Small intestine (tissue), 7 donors: ENCODE measurements around the gene EXOSC7. TPM values are rescaled to one million over a fixed set of nuclear protein-coding genes. Genes with fewer than 3 reads are reported as not detected.

Experiments
- DNase-seq, 2 donors: peaks; one replicate each; pipeline versions ENCODE4 v3.0.0 to v3.0.0-alpha.2; 2013
- FAIRE-seq: peaks from 2 replicates; lab custom pipeline; 2012; peaks lifted over from hg19 to GRCh38; lab: Jason Lieb, UNC
- H3K27ac ChIP-seq, 3 donors: one replicate each; pipeline ENCODE4 v1.5.1; 2013; ENCODE audit warnings: low read length in 2 of 3, mild to moderate bottlenecking in 2 of 3, control low read depth in 1 of 3, inconsistent platforms in 1 of 3, low read depth in 1 of 3, moderate library complexity in 1 of 3
- H3K27me3 ChIP-seq, 3 donors: one replicate each; pipeline ENCODE4 v1.6.1; 2013; ENCODE audit warnings: low read length in 3 of 3, inconsistent platforms in 1 of 3; ENCODE audit not compliant: control insufficient read depth in 3 of 3, insufficient read depth in 3 of 3
- H3K36me3 ChIP-seq, 3 donors: one replicate each; pipeline ENCODE4 v1.6.1; 2013; ENCODE audit warnings: low read length in 3 of 3, inconsistent platforms in 1 of 3, low read depth in 1 of 3, mild to moderate bottlenecking in 1 of 3, moderate library complexity in 1 of 3; ENCODE audit not compliant: control insufficient read depth in 3 of 3, insufficient read depth in 2 of 3
- H3K4me1 ChIP-seq, 3 donors: one replicate each; pipeline ENCODE4 v1.6.1; 2013; ENCODE audit warnings: low read length in 2 of 3, inconsistent platforms in 1 of 3, low read depth in 1 of 3, mild to moderate bottlenecking in 1 of 3, moderate library complexity in 1 of 3; ENCODE audit not compliant: control insufficient read depth in 3 of 3, insufficient read depth in 2 of 3
- H3K4me3 ChIP-seq, 3 donors: one replicate each; pipeline ENCODE4 v1.5.1; 2013; ENCODE audit warnings: low read length in 3 of 3, control low read depth in 1 of 3, inconsistent platforms in 1 of 3, low read depth in 1 of 3, mild to moderate bottlenecking in 1 of 3, moderate library complexity in 1 of 3
- H3K9me3 ChIP-seq, 2 donors: one replicate each; pipeline ENCODE4 v1.6.1; 2013; ENCODE audit warnings: low read depth in 1 of 2, low read length in 1 of 2; ENCODE audit not compliant: control insufficient read depth in 2 of 2, insufficient read depth in 1 of 2
- WGBS, 3 donors: extraction: QIAGEN DNeasy Blood & Tissue Kit; methylation state at CpG; one replicate each; pipeline ENCODE4 v1.1.7; 2013; 5-methylcytosine and 5-hydroxymethylcytosine counted together
- polyA plus RNA-seq, 4 donors: library from polyadenylated mRNA; stranded (reverse) in 3 of 4; unstranded in 1 of 4; fragments of 200-250 nt in 3 of 4; fragments of 120-200 nt in 1 of 4; gene quantifications; one replicate each; pipeline versions ENCODE4 v1.2.1 to v1.2.3, GENCODE V29; 2013
- donor health status: healthy with polysubstance abuse.
- donor health status: control.
- donor health status: control.
- donor health status: Bipolar disorder and iron deficiency.
- donor health status: healthy.

Gene EXOSC7
- polyA plus RNA-seq, 4 donors, result 21.9 to 39.4 (median 30.4) TPM

DNA sequence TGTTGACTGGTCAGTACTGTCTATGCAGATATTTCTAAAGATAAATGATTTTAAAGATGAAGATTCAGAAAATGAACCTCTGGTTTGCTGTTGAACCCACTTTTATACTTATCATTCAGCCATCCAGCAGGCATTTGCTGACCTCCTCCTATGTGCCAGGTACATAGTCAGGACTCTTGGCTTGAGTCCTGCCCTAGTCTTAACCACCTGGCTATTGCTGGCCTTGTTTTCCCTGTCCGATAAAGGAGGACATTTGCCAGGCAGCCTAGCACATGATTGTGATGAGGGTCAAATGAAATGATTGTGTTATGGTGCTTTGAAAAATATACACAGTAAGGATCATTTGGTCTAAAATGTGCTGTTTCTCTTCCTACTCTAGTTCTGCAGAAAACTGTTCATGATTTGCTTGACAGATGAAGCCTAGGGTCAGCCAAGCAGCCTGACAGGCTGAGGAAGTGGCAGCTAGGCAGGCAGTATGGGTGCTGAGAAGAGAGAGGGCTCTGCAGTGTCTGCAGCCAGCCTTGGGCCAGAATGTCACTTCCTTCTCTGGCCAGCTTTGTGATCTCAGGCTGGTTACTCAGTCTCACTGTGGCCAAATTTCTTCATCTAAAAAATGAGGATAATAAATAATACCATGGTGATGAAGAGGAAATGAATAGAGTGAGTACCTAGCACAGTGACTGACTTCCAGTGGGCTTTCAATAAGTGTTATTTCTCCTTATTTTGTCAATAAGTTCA, 13.8 kb downstream of the EXOSC7 start:
- Histone ChIP-seq H3K27me3 (no peaks in the 10 kb centered on the region), H3K9me3 (no peaks in the 10 kb centered on the region), H3K4me3 (no peak overlapping the region), H3K27ac (no peak overlapping the region), H3K4me1 (peaks cover 0 to 18% (median 11%) of the 10 kb centered on the region in 3 donors), H3K36me3 (peaks cover 0 to 38% (median 6%) of the 10 kb centered on the region in 3 donors)
- FAIRE-seq (no peak), DNase-seq (no peak)
- WGBS, 3 donors, result 92 to 100% (median 100%) methylated on average over 1 of the region's 1 CpG

DNA sequence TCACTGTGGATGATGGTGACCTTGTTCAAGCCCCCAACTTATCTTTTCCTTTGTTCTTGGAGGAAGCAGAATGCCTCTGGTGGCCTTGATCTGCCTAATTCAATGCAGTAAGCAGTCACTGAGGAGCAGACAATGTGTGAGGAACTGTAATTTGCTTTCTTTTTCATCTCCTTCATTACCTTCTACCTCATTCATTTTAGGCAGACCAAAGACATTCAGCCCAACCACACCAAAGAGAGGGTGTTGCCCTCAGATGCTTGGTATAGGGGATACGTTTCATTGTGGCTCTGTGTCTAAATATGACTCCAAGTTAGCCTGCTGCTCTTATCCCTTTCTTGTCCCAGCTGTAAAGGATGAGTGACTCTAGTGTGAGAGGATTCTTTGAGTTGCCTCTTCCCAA, 15.3 kb downstream of the EXOSC7 start:
- Histone ChIP-seq H3K27ac (no peak overlapping the region), H3K36me3 (peaks cover 0 to 36% (median 6%) of the 10 kb centered on the region in 3 donors), H3K4me1 (peaks cover 2 to 34% (median 11%) of the 10 kb centered on the region in 3 donors), H3K4me3 (no peak overlapping the region), H3K9me3 (no peaks in the 10 kb centered on the region), H3K27me3 (no peaks in the 10 kb centered on the region)
- no peak for FAIRE-seq
- 81 to 100% (median 90%) methylated on average over 1 of the region's 1 CpG for WGBS, 3 donors
- no peak for DNase-seq

DNA sequence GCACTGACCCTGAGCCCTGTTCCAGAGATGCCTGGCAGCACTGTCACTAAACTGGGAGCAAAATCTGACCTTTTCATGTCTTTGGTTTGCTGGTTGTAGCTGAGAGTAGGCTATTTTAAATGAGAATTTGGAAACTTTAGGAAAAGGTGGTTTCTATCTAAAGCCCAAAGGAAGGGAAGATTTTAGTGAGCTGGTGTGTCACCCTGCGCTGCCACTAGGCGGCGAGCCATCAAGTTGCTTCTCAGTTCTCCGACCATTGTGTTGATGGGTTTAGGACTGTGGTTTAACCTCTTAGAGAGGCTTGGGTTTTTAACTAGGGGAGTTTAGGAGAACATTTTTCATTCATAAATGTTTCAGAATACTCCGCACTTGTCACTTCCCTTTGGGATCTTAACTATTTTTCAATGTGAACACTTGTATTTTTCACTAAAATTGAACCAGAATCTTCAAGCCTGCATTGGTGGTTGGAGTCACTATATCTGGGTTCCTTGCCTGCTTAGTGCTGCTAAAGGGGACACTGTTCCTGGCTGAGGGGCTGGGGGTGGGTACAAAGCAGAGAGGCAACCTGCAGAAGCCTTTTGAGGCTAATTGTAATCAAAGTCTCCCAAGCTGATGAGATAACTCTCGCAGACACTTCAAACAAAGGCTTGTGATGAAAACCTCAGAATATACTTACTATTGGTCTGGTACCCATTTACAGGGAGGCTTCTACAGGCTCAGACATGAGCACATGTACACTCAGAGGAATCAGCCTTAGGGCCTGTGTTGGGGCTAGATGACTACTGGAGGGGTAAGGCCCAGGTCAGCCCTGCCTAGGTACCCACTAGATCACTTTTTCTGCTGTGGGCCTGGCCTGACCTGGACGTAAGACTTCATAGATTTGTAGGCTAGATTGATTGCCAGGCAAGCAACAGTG, 16.8 kb downstream of the EXOSC7 start:
- peaks cover 0 to 42% (median 6%) of the 10 kb centered on the region in 3 donors for H3K36me3 ChIP-seq
- peak overlapping the region in 1 of 3 donors; percentile 43 for H3K27ac ChIP-seq
- H3K27me3 ChIP-seq, result no peaks in the 10 kb centered on the region
- DNase-seq (peak in 1 of 2 donors; percentile 39), FAIRE-seq (no peak)
- no peaks in the 10 kb centered on the region for H3K9me3 ChIP-seq
- peaks cover 2 to 46% (median 11%) of the 10 kb centered on the region in 3 donors for H3K4me1 ChIP-seq
- 67 to 85% (median 73%) methylated on average over 7 of the region's 7 CpGs for WGBS, 3 donors
- no peak overlapping the region for H3K4me3 ChIP-seq

DNA sequence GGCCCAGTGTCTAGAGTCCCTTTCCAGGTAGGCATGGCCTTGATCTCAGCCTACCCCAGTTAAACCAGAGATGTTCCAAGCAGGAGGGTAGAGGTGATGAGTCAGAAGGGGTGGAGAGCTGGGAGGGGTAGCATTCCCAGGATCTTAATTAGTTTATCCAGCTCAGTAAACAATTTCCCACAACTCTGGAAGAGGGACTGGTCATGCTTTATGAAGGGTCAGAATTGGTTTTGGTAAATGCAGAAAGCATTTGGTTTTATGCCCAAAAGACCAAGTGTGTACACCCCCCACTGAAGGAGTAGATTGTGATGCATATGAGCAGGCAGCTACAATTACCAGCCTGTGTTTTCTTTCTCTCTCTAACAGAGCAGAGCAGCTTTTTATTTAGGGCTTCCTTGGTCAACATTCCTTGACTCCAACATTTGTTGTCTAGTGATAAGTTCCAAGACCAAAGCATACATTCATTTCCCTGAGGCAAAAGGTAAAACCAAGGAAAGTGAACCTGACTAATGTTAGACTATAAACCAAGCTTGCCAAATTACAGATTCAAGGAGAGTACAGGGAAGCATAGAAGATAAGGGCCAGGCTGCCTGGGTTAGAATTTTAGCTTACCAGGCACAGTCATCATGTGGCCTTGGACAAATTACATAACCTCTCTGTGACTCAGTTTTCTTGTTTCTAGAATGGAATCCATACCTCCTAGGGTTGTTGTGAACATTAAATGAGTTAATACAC, 17.6 kb downstream of the EXOSC7 start:
- FAIRE-seq (no peak), DNase-seq (peak; percentile 16 to 29)
- no peak overlapping the region for H3K4me3 ChIP-seq
- no peaks in the 10 kb centered on the region for H3K27me3 ChIP-seq
- H3K27ac ChIP-seq, result peak overlapping the region in 2 of 3 donors; percentile 6 to 43
- peaks cover 2 to 46% (median 11%) of the 10 kb centered on the region in 3 donors for H3K4me1 ChIP-seq
- peaks cover 0 to 47% (median 6%) of the 10 kb centered on the region in 3 donors for H3K36me3 ChIP-seq
- H3K9me3 ChIP-seq, result no peaks in the 10 kb centered on the region

DNA sequence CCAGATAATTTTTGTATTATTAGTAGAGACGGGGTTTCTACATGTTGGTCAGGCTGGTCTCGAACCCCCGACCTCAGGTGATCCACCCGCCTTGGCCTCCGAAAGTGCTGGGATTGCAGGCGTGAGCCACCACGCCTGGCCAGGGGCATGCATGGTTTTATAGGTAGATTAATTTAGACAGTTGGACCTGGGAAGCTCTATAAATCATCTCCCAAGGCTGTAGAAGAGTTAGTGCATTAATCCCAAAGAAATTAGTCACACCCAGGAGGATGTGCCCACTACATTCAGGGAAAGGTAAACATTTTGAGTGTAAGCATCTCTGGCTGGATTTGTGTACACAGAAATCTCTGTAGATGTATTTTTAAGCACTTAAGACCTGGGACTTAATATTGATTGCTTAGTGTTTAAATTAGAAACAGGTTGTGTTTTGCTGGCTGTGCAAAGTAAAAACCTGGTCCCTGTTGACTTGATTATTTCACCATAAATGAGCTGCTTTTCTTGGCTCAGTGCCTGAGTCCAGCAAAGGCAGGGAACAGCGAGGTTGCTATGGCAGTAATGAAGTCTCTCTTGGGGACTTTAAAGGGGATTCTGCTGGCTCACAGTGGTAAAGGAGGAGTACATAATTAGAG, 19.2 kb downstream of the EXOSC7 start:
- Histone ChIP-seq H3K36me3 (peaks cover 0 to 36% (median 4%) of the 10 kb centered on the region in 3 donors), H3K4me3 (no peak overlapping the region), H3K27me3 (no peaks in the 10 kb centered on the region), H3K27ac (peak overlapping the region in 1 of 3 donors; percentile 86), H3K9me3 (no peaks in the 10 kb centered on the region), H3K4me1 (peaks cover 2 to 46% (median 11%) of the 10 kb centered on the region in 3 donors)
- 52 to 69% (median 56%) methylated on average over 8 of the region's 8 CpGs for WGBS, 3 donors
- peak in 1 of 2 donors; percentile 56 for DNase-seq
- no peak for FAIRE-seq

DNA sequence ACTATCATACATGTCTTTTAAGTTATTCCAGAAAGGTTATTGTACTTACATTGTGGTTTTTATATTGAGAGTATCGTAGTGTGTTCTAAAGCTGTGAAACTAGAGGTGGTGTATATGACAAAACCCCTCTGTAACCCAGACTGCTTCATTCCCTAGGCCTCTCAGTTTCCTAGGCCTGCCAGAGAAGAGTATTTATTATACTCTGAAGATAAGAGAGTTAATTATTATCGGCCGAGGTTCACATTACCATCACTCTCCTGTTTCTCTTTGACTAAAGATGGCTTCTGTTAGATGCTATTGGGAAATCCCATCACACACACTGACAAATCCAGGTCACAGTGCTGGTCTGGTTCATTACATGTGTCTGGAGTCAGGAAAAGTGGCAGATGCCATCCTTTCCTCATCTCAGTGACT, 20.5 kb downstream of the EXOSC7 start:
- Histone ChIP-seq H3K27me3 (no peaks in the 10 kb centered on the region), H3K9me3 (no peaks in the 10 kb centered on the region), H3K4me1 (peaks cover 2 to 46% (median 11%) of the 10 kb centered on the region in 3 donors), H3K36me3 (peaks cover 3 to 38% (median 3%) of the 10 kb centered on the region in 3 donors), H3K27ac (peak overlapping the region in 1 of 3 donors; percentile 86), H3K4me3 (no peak overlapping the region)
- 5 to 34% (median 22%) methylated on average over 3 of the region's 3 CpGs for WGBS, 3 donors
- FAIRE-seq (no peak), DNase-seq (peak; percentile 78 to 86)

DNA sequence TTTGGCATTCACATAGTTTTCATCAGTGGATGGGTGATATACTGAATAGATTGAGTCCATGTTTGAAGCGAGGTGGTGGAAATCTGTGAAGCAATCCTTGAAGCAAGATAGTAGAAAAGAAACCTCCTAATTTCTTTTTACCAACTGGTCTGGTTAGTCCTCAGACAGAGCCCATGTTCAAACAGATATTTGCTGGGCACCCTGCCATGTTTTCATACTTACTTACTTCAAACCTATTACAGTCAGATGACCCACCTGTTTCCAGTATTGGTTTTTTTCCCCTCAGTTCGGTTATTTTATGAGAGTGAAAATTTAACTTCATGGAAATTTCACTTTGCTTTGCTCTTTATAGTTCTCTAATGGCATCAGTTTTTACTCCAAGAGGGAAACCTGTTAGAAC, 23.7 kb downstream of the EXOSC7 start:
- WGBS, 3 donors, result 47 to 70% (median 69%) methylated on average over 2 of the region's 2 CpGs

More for the DNA sequence above, 23.7 kb downstream of the EXOSC7 start:
- no peaks in the 10 kb centered on the region for H3K27me3 ChIP-seq
- no peak overlapping the region for H3K27ac ChIP-seq
- DNase-seq (no peak), FAIRE-seq (no peak)
- H3K4me3 ChIP-seq, result no peak overlapping the region
- H3K9me3 ChIP-seq, result no peaks in the 10 kb centered on the region
- H3K4me1 ChIP-seq, result peaks cover 0 to 28% (median 2%) of the 10 kb centered on the region in 3 donors
- H3K36me3 ChIP-seq, result peaks cover 3 to 30% (median 4%) of the 10 kb centered on the region in 3 donors
